ENCODE results near the gene TRIM63. TPM values are rescaled to one million over a fixed set of nuclear protein-coding genes. Genes with fewer than 3 reads are reported as not detected.

TRIM63 gene
- total RNA-seq, 1 experiment from 2014 or later, result not detected

DNA sequence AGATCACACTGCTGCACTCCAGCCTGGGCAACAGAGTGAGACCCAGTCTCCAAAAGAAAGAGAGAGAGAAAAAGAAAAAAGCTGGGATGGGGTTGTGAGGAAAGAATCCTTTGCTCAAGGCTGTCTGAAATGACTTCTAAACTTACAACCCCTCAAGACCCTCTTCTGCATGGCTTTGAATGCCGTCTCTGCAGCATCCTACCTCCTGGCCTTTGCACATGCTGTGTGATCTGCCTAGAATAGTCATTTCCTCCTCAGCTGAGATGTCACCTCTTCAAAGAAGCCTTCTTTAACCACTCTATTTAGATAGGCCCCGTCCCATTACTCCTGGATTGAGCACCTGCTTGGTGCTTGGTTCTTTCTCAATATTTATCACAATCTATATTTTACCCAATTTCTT, 17.4 kb upstream of the TRIM63 start:
- no peaks in the 10 kb centered on the region for H3K27me3 Mint-ChIP-seq (ENCODE audit: insufficient read depth, unreplicated experiment)
- peaks cover 6% of the 10 kb centered on the region for H3K4me1 Mint-ChIP-seq (ENCODE audit: low read depth, unreplicated experiment)
- ChIA-PET POLR2A (no interaction called here), CTCF (no interaction called here)
- H3K4me3 Mint-ChIP-seq (ENCODE audit: unreplicated experiment), result no peak overlapping the region
- no peaks in the 10 kb centered on the region for H3K36me3 ChIP-seq (ENCODE audit: control insufficient read depth, insufficient read depth, low read length)
- H3K27ac Mint-ChIP-seq (ENCODE audit: unreplicated experiment), result no peak overlapping the region
- H3K27me3 ChIP-seq (replicated peaks; ENCODE audit: control insufficient read depth, insufficient read depth, low read length), result no peaks in the 10 kb centered on the region
- no peaks in the 10 kb centered on the region for H3K9me3 Mint-ChIP-seq (ENCODE audit: unreplicated experiment)
- TF ChIP-seq, protein P1, sequence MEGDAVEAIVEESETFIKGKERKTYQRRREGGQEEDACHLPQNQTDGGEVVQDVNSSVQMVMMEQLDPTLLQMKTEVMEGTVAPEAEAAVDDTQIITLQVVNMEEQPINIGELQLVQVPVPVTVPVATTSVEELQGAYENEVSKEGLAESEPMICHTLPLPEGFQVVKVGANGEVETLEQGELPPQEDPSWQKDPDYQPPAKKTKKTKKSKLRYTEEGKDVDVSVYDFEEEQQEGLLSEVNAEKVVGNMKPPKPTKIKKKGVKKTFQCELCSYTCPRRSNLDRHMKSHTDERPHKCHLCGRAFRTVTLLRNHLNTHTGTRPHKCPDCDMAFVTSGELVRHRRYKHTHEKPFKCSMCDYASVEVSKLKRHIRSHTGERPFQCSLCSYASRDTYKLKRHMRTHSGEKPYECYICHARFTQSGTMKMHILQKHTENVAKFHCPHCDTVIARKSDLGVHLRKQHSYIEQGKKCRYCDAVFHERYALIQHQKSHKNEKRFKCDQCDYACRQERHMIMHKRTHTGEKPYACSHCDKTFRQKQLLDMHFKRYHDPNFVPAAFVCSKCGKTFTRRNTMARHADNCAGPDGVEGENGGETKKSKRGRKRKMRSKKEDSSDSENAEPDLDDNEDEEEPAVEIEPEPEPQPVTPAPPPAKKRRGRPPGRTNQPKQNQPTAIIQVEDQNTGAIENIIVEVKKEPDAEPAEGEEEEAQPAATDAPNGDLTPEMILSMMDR (IDR thresholded peaks at IDR 0.05; ENCODE audit: insufficient read depth in 1 of 2, low read depth in 1 of 2, low read length in 1 of 2, severe bottlenecking in 1 of 2, unreplicated experiment in 1 of 2), result no peak
- no TSS peak for BruUV-seq (replicated peaks)
- no peaks in the 10 kb centered on the region for H3K9me3 ChIP-seq
- H3K4me1 ChIP-seq, result peaks cover 17% of the 10 kb centered on the region
- no peak for DNase-seq
- no peak overlapping the region for H3K4me3 ChIP-seq (ENCODE audit: low read depth, low read length)
- no peaks in the 10 kb centered on the region for H3K36me3 Mint-ChIP-seq (ENCODE audit: insufficient read depth, unreplicated experiment)
- intact Hi-C loops (cut with micrococcal nuclease; ENCODE audit: unreplicated experiment), result no loop called here

- TF ChIP-seq, protein P1 (IDR thresholded peaks at IDR 0.05; ENCODE audit: insufficient read depth in 1 of 2, low read depth in 1 of 2, low read length in 1 of 2, severe bottlenecking in 1 of 2, unreplicated experiment in 1 of 2), result no peak
- Histone ChIP-seq H3K27me3 (replicated peaks; ENCODE audit: control insufficient read depth, insufficient read depth, low read length) (no peaks in the 10 kb centered on the region), H3K36me3 (ENCODE audit: control insufficient read depth, insufficient read depth, low read length) (no peaks in the 10 kb centered on the region), H3K4me3 (ENCODE audit: low read depth, low read length) (no peak overlapping the region), H3K9me3 (no peaks in the 10 kb centered on the region), H3K4me1 (peaks cover 25% of the 10 kb centered on the region)
- ChIA-PET POLR2A (no interaction called here), CTCF (interaction anchor here (0.6 kb wide), 1 partner anchor 25 kb away, joined by 4 read pairs; no protein-coding TSS in a partner anchor)
- Mint-ChIP-seq H3K4me3 (ENCODE audit: unreplicated experiment) (no peak overlapping the region), H3K4me1 (ENCODE audit: low read depth, unreplicated experiment) (peaks cover 6% of the 10 kb centered on the region), H3K9me3 (ENCODE audit: unreplicated experiment) (no peaks in the 10 kb centered on the region), H3K36me3 (ENCODE audit: insufficient read depth, unreplicated experiment) (no peaks in the 10 kb centered on the region), H3K27ac (ENCODE audit: unreplicated experiment) (no peak overlapping the region), H3K27me3 (ENCODE audit: insufficient read depth, unreplicated experiment) (no peaks in the 10 kb centered on the region)
- no TSS peak for BruUV-seq (replicated peaks)
- no peak for DNase-seq
- intact Hi-C loops (cut with micrococcal nuclease; ENCODE audit: unreplicated experiment), result no loop called here
Measured at GRCh38 chr1:26084091-26084561, 16.7 kb upstream of the TRIM63 start.

GRCh38 chr1:26083208-26083607, 15.8 kb upstream of the TRIM63 start:
- no peak overlapping the region for H3K27ac Mint-ChIP-seq (ENCODE audit: unreplicated experiment)
- H3K9me3 Mint-ChIP-seq (ENCODE audit: unreplicated experiment), result no peaks in the 10 kb centered on the region
- peaks cover 32% of the 10 kb centered on the region for H3K4me1 ChIP-seq
- CTCF ChIA-PET, result no interaction called here
- H3K27me3 Mint-ChIP-seq (ENCODE audit: insufficient read depth, unreplicated experiment), result no peaks in the 10 kb centered on the region
- no peaks in the 10 kb centered on the region for H3K9me3 ChIP-seq
- DNase-seq, result no peak
- no peaks in the 10 kb centered on the region for H3K27me3 ChIP-seq (replicated peaks; ENCODE audit: control insufficient read depth, insufficient read depth, low read length)
- H3K4me3 ChIP-seq (ENCODE audit: low read depth, low read length), result no peak overlapping the region
- H3K36me3 Mint-ChIP-seq (ENCODE audit: insufficient read depth, unreplicated experiment), result peaks cover 5% of the 10 kb centered on the region
- peaks cover 12% of the 10 kb centered on the region for H3K4me1 Mint-ChIP-seq (ENCODE audit: low read depth, unreplicated experiment)
- no TSS peak for BruUV-seq (replicated peaks)
- no peaks in the 10 kb centered on the region for H3K36me3 ChIP-seq (ENCODE audit: control insufficient read depth, insufficient read depth, low read length)
- intact Hi-C loops (cut with micrococcal nuclease; ENCODE audit: unreplicated experiment), result no loop called here
- TF ChIP-seq, protein P1 (IDR thresholded peaks at IDR 0.05; ENCODE audit: insufficient read depth in 1 of 2, low read depth in 1 of 2, low read length in 1 of 2, severe bottlenecking in 1 of 2, unreplicated experiment in 1 of 2), result no peak
- POLR2A ChIA-PET, result interaction anchor here (0.5 kb wide), 1 partner anchor 18 kb away, joined by 3 read pairs; no protein-coding TSS in a partner anchor
- H3K4me3 Mint-ChIP-seq (ENCODE audit: unreplicated experiment), result no peak overlapping the region
